SK-N-MC (cell line): ENCODE results near the gene SULT1C2.

Experiments
- EZH2 ChIP-seq: fragments of 200-600 bp; sonication (generic); IDR thresholded peaks from one replicate; pipeline ENCODE4 v1.6.1; 2017; ENCODE audit warnings: antibody characterized with exemption
- FOXP2 ChIP-seq: optimal IDR thresholded peaks from 2 replicates; pipeline ENCODE3; 2011; ENCODE audit warnings: mild to moderate bottlenecking, moderate library complexity; ENCODE audit not compliant: insufficient read depth; ENCODE audit errors: extremely low read length, control extremely low read depth
- POLR2AphosphoS5 ChIP-seq: IDR thresholded peaks from 2 replicates; pipeline ENCODE4 v1.6.1; 2012; ENCODE audit warnings: mild to moderate bottlenecking, low read depth, low read length, borderline replicate concordance

GRCh38 chr2:108271691-108272253 lies 16.9 kb upstream of the SULT1C2 start:
- TF ChIP-seq POLR2AphosphoS5 = no peak
- no peak for TF ChIP-seq EZH2
- no peak for TF ChIP-seq FOXP2
